GM21786 (cell line): ENCODE results near the gene TBCA.
"Not testable (repeated sequence)": the region's sequence is repeated elsewhere in the genome, so short reads cannot be mapped to it uniquely, and the experiment has no call there.

ENCODE experiments used
- ATAC-seq: cut with Tn5 transposase; IDR thresholded peaks from one replicate; pipeline ENCODE4 v1.9.1; 2021; ENCODE audit not compliant: unreplicated experiment

TBCA gene

GRCh38 chr5:77718934-77719610, 57.1 kb downstream of the TBCA start:
- peak; percentile 69 for ATAC-seq

- ATAC-seq = no peak
Observed at GRCh38 chr5:77709993-77710685, 66.0 kb downstream of the TBCA start.

- no peak for ATAC-seq
Observed at GRCh38 chr5:77709340-77709739, 66.8 kb downstream of the TBCA start.

GRCh38 chr5:77707791-77708190, 68.3 kb downstream of the TBCA start:
- ATAC-seq = no peak

GRCh38 chr5:77699569-77699968, 76.6 kb downstream of the TBCA start:
- ATAC-seq = not testable (repeated sequence)

GRCh38 chr5:77698920-77699319, 77.2 kb downstream of the TBCA start:
- no peak for ATAC-seq

- ATAC-seq = no peak
Observed at GRCh38 chr5:77697692-77698091, 78.4 kb downstream of the TBCA start.

- ATAC-seq = no peak
Observed at GRCh38 chr5:77696120-77696519, 80.0 kb downstream of the TBCA start.

GRCh38 chr5:77693913-77694312, 82.2 kb downstream of the TBCA start:
- no peak for ATAC-seq

- no peak for ATAC-seq
Observed at GRCh38 chr5:77683171-77683732, 92.9 kb downstream of the TBCA start.

- ATAC-seq = no peak
Observed at GRCh38 chr5:77670526-77670925, 105.6 kb downstream of the TBCA start.

GRCh38 chr5:77669677-77670076, 106.5 kb downstream of the TBCA start:
- no peak for ATAC-seq

- no peak for ATAC-seq
Observed at GRCh38 chr5:77663090-77663863, 112.9 kb downstream of the TBCA start.

GRCh38 chr5:77662635-77663034, 113.5 kb downstream of the TBCA start:
- no peak for ATAC-seq

- ATAC-seq = no peak
Observed at GRCh38 chr5:77658662-77659061, 117.5 kb downstream of the TBCA start.

GRCh38 chr5:77651343-77651742, 124.8 kb downstream of the TBCA start:
- no peak for ATAC-seq

GRCh38 chr5:77650686-77651085, 125.5 kb downstream of the TBCA start:
- no peak for ATAC-seq

GRCh38 chr5:77649776-77650175, 126.4 kb downstream of the TBCA start:
- ATAC-seq = no peak

- ATAC-seq = no peak
Observed at GRCh38 chr5:77645995-77646639, 130.0 kb downstream of the TBCA start.

GRCh38 chr5:77645158-77645994, 130.8 kb downstream of the TBCA start:
- no peak for ATAC-seq
